Hematopoietic multipotent progenitor cell treated with erythropoietin and hydrocortisone succinate and interleukin-3 and kit ligand, for 15 days (in vitro differentiated cells): ENCODE data around the gene WDR11.
A peak's percentile ranks its signal among the peaks of the same experiment; 100 is the strongest.
"Not testable (repeated sequence)": the region's sequence is repeated elsewhere in the genome, so short reads cannot be mapped to it uniquely, and the experiment has no call there.

Source experiments
- DNase-seq: peaks from one replicate; pipeline ENCODE4 v3.0.0-alpha.2; 2015; ENCODE audit warnings: low spot score

Gene WDR11

DNA sequence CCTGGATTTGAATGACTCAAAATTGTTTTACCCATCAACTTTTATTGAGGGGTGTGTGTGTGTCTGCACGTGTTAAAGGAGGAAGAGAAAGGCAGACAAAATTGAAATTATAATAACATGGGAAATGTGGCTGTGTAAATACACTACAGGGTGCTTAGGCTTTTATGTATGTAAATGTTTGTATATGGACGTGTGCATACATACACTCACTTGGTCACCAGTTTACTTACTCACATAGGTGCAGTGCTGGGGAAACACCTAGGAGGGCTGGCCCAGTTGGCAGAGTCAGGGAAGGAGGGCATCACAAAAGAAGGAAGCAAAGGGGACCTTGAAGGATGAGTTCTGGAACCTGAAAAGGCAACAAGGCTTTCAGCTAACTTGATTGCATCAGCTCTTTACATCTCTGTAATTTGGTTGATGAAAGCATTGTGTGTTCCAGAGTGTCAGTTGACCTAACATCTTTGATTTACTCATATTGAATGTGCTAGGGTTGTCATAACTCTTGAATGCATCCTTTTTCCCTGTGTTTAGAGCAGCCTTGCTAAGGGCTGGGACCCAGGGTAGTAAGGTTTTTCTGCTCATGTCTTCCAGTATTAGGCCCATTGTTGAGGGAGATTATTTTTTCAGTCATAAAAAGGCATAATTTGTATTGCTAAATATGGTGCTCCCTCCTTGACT lies 10.2 kb downstream of the WDR11 start:
- no peak for DNase-seq

- no peak for DNase-seq
Observed at GRCh38 chr10:120873741-120874140, 22.6 kb downstream of the WDR11 start.

DNA sequence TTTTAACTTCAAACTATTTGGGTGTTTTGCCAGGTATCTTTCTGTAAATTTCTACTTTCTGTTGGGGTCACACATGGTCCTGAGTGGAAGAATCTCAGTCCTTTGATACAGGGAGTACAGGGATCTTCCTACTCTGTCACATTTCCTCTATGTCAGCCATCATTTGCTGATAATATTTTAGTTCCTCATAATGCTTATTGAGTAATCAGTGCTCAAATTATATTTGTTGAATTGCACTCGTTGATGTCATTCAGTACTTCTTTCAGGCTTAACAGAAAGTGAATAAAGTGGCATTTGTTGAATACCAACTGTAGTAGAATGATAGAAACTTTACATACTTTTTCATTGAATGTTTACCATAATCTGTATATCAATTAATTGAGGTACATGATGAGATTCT lies 31.9 kb downstream of the WDR11 start:
- no peak for DNase-seq

DNA sequence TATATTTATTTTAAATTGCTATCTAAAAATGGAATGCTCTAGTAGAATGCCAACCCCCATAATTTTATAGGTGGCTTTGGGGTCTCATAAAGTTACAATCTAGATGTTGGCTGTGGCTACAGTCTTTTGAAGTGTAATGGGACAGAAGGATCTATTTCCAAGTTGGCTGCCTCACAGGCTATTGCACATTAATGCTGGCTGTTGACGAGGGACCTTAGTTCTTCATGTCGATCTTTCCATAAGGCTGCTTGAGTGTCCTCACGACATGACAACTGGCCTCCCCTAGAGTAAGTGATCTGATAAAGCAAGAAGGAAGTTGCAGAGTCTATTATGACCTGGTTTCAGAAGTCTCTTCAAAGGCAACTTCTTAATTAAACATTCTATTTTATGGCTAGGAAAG lies 36.3 kb downstream of the WDR11 start:
- no peak for DNase-seq

DNA sequence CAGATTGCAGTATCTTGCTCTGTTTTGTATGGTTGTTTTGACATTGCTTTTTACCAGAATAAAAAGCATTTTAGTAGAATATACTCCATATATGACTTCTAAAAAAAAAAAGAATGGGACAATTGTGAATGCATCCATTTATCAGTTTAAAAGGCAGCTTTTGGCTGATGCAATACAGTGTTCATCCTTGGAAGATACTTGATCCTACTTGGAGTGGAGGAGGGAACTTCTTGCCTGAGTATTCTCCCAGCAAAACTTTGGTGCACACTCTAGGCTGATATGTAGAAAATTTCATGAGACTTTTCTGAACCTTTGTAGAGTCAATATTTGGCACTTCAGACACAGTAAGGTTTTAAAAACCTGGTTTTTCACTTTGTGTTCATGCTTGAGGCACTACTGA lies 40.2 kb downstream of the WDR11 start:
- no peak for DNase-seq

GRCh38 chr10:120894556-120894955 lies 43.4 kb downstream of the WDR11 start:
- DNase-seq, result no peak

GRCh38 chr10:120897343-120897742 lies 46.2 kb downstream of the WDR11 start:
- no peak for DNase-seq

DNA sequence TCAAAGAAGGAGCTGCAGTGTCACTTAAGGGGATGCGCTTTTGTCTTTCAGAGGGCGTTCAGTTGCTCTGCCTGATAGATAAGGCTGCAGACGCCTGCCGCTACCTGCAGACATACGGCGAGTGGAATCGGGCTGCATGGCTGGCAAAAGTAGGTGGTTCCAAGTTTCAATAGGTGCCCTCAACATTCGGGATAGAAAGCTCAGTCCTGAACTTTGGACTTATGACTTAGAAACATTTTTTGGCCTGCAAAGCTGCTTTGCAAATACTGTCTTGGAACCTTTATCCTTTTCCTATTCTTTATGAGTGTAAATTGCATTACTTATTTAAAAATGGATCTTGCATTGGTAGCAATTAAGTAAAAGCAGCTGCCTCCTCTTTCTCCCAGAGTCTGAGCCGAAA lies 54.1 kb downstream of the WDR11 start:
- DNase-seq, result no peak

DNA sequence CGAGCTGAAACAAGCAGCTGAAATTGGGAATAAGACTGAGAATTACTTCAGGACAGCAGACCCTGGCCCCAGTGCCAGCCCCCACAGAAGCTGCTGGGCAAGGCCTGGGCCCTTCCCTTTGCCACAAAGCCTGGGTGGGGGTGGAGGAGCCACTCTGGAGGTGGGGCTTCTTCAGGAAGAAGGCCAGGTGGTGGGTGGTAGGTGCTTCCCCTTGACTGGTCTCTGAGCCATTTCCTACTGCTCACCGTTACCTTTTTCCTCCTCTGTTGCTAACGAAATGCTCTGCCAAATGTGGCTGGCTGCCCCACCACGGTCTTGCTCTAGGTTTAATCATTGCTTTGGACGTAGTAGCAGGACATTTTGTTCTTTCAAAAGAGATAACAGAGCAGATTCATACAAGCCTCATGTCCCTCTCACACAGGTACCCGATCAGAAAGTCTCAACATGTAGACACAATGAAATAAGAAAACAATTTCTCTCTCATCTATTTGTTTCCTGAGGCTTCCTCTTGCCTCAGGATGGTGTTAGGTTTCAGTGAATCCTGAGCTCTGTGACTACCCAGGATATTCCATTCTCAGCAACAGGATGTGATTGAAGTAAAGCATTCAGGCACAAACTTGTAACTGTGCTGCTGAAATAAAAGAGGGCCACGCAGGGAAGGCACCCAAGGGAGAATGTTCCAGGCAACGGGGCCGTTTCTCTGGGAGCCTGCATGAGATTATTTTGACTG lies 66.5 kb downstream of the WDR11 start:
- DNase-seq, result no peak

DNA sequence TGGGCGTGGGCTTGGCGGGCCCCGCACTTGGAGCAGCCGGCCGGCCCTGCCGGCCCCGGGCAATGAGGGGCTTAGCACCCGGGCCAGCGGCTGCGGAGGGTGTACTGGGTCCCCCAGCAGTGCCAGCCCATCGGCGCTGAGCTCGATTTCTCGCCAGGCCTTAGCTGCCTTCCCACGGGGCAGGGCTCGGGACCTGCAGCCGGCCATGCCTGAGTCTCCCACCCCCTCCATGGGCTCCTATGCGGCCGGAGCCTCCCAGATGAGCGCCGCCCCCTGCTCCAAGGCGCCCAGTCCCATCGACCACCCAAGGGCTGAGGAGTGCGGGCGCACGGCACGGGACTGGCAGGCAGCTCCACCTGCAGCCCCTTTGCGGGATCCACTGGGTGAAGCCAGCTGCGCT lies 72.7 kb downstream of the WDR11 start:
- not testable (repeated sequence) for DNase-seq

GRCh38 chr10:120926611-120927010 lies 75.4 kb downstream of the WDR11 start:
- DNase-seq, result no peak

GRCh38 chr10:120927352-120927751 lies 76.2 kb downstream of the WDR11 start:
- DNase-seq, result no peak

DNA sequence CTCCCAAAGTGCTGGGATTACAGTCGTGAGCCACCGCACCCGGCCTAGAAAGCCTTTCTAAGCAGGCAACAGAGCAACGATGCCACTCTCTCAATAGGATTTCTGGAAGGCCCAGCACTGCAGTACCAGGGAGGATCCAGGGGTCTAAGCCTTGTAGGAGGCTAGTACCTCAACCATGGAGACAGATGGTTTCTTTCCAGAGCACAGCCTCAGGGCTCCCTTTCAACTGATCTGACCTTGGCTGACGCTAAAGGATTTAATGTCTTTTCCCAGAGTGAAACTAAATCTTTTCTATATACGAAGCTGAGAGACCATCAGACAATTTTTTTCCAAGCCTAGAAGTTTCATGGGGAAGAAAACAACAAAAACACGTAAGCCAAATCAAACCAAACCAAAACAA lies 78.0 kb downstream of the WDR11 start:
- no peak for DNase-seq

DNA sequence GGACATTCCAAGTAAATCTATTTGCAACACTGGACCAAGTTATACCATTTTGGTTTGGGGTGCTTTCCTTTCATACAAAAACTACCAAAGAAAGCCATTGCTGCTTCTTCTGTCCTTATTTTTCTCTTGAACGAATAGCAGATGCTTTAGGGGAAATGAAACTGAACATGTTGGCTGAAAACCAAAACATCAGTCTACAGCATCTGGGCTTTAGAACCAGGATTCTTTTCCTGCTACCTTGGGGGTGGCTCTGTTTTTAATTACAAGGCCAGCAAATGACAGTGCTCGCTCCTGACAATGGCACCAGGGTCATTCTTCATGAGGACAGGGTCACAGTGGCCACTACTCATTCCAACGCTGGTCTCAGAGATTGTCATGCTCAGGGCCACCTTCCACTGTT lies 80.3 kb downstream of the WDR11 start:
- no peak for DNase-seq

GRCh38 chr10:120931999-120932398 lies 80.8 kb downstream of the WDR11 start:
- no peak for DNase-seq

DNA sequence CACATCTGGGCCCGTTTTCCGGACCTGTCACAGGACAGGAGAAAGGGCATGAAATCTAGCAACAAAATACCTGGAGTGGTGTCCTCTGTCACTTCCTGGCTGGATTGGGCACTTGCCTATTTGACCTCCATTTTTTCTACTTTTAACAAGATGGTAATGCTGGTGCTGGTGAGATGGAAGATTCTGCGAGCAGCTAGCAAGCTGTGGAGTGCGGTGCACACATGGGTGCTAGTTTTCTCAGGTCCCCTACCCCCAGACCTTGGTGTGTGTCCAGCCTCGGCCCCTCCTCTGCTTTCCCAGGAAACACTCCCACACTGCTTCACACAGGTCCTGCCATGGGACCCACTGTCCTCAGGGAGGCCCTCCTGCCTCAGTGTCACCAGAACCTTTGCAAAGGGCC lies 87.7 kb downstream of the WDR11 start:
- no peak for DNase-seq

DNA sequence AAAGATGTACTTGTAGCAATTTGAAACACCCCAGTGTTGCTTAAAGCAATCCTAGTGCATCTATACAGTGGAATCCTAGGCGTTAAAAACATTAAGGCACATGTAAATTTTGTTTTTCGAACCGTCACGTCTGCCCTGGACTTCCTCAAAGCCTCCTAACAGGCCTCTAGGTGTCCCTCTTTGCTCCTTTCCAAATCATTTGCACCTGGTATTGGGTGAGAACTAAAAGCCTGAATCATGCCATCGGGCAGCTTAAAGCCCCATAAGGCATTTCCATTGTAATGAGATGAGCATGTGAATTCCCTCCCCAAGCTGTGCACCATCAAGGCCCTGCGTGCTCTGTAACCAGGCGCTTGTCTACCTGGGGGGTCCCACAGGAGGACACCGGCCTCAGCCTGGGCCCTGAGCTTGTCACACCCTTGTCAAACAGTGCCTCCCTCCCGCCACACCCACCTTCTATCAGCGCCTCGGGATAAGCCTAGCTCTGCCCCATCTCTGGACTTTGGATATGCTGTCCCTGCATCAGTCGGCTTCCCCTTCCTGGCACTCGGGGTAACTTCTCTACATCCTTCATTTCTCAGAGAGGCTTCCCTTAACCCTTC lies 89.2 kb downstream of the WDR11 start:
- DNase-seq, result no peak

- DNase-seq, result no peak
Observed at GRCh38 chr10:120941501-120941900, 90.3 kb downstream of the WDR11 start.

- peak; percentile 39 for DNase-seq
Observed at GRCh38 chr10:120942806-120943413, 91.7 kb downstream of the WDR11 start.

- DNase-seq, result no peak
Observed at GRCh38 chr10:120943542-120943941, 92.4 kb downstream of the WDR11 start.

GRCh38 chr10:120944586-120945125 lies 93.5 kb downstream of the WDR11 start:
- DNase-seq, result no peak

GRCh38 chr10:120945182-120945581 lies 94.0 kb downstream of the WDR11 start:
- DNase-seq, result no peak

DNA sequence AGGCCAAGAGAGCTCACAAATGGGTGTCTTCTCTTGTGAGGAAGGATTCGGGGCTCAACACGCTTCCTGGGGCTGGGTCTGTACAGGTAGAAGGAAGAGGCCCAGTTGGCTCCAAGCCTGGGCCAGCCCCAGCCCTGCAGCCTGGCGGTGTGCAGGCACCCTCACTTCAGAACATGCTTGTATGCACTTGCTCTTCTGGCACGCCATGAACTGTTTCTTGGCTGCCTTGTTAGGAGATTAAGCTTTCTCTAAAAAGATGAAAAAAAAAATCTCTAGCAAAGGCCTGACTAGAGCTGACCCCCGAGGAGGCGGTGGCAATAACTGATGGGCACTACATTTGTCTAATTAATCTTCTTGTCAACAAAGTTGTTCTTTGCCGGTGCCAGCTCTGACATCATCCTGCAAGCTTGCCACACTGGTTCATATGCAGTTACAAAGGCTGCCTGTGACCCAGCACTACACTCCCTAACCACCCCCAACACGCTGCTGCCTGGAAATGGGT lies 94.7 kb downstream of the WDR11 start:
- no peak for DNase-seq
